ENCODE measurements around the gene LRP1-AS. TPM values are rescaled to one million over a fixed set of nuclear protein-coding genes. Genes with fewer than 3 reads are reported as not detected.

LRP1-AS gene
- total and polyA plus RNA-seq, 2 donors from 2014 or later, result not detected

- Histone ChIP-seq H3K27me3 (ENCODE audit: control insufficient read depth, insufficient read depth, low read length) (no peaks in the 10 kb centered on the region), H3K9me3 (ENCODE audit: control insufficient read depth in 2 of 3, insufficient read depth in 1 of 3, low read length in 3 of 3) (peaks cover 0 to 2% (median 0%) of the 10 kb centered on the region in 3 donors), H3K4me3 (ENCODE audit: low read length in 3 of 3) (no peak overlapping the region), H3K36me3 (ENCODE audit: control insufficient read depth in 2 of 3, insufficient read depth in 3 of 3, low read length in 3 of 3) (peaks cover 8 to 29% (median 18%) of the 10 kb centered on the region in 3 donors), H3K4me1 (ENCODE audit: control insufficient read depth in 2 of 3, insufficient read depth in 2 of 3, low read depth in 1 of 3, low read length in 3 of 3) (no peaks in the 10 kb centered on the region), H3K27ac (ENCODE audit: low read depth in 2 of 2, low read length in 2 of 2) (no peak overlapping the region), H3K9ac (ENCODE audit: low read length in 3 of 3) (no peak overlapping the region)
- no peak for FAIRE-seq
- intact Hi-C loops (cut with DNase I), result no loop called here
- TF ChIP-seq CTCF (IDR thresholded peaks at IDR 0.05; ENCODE audit: borderline replicate concordance, extremely low read depth, insufficient read depth), result no peak
- no peak for DNase-seq
Observed at GRCh38 chr12:57195611-57196371, 48.4 kb upstream of the LRP1-AS start.

GRCh38 chr12:57195186-57195585 is 47.8 kb upstream of the LRP1-AS start:
- no peak overlapping the region for H3K4me3 ChIP-seq (ENCODE audit: low read length in 3 of 3)
- H3K4me1 ChIP-seq (ENCODE audit: control insufficient read depth in 2 of 3, insufficient read depth in 2 of 3, low read depth in 1 of 3, low read length in 3 of 3), result no peaks in the 10 kb centered on the region
- H3K27ac ChIP-seq (ENCODE audit: low read depth in 2 of 2, low read length in 2 of 2), result no peak overlapping the region
- FAIRE-seq, result no peak
- intact Hi-C loops (cut with DNase I), result no loop called here
- TF ChIP-seq CTCF (IDR thresholded peaks at IDR 0.05; ENCODE audit: borderline replicate concordance, extremely low read depth, insufficient read depth), result no peak
- peaks cover 0 to 2% (median 0%) of the 10 kb centered on the region in 3 donors for H3K9me3 ChIP-seq (ENCODE audit: control insufficient read depth in 2 of 3, insufficient read depth in 1 of 3, low read length in 3 of 3)
- DNase-seq, result no peak
- H3K9ac ChIP-seq (ENCODE audit: low read length in 3 of 3), result no peak overlapping the region
- peaks cover 8 to 29% (median 18%) of the 10 kb centered on the region in 3 donors for H3K36me3 ChIP-seq (ENCODE audit: control insufficient read depth in 2 of 3, insufficient read depth in 3 of 3, low read length in 3 of 3)
- no peaks in the 10 kb centered on the region for H3K27me3 ChIP-seq (ENCODE audit: control insufficient read depth, insufficient read depth, low read length)

- DNase-seq (no peak), FAIRE-seq (no peak)
- no peak overlapping the region for H3K27ac ChIP-seq (ENCODE audit: low read depth in 2 of 2, low read length in 2 of 2)
- H3K27me3 ChIP-seq (ENCODE audit: control insufficient read depth, insufficient read depth, low read length), result no peaks in the 10 kb centered on the region
- H3K9me3 ChIP-seq (ENCODE audit: control insufficient read depth in 2 of 3, insufficient read depth in 1 of 3, low read length in 3 of 3), result peaks cover 0 to 2% (median 0%) of the 10 kb centered on the region in 3 donors
- no peaks in the 10 kb centered on the region for H3K4me1 ChIP-seq (ENCODE audit: control insufficient read depth in 2 of 3, insufficient read depth in 2 of 3, low read depth in 1 of 3, low read length in 3 of 3)
- no peak overlapping the region for H3K4me3 ChIP-seq (ENCODE audit: low read length in 3 of 3)
- H3K9ac ChIP-seq (ENCODE audit: low read length in 3 of 3), result no peak overlapping the region
- peaks cover 8 to 29% (median 18%) of the 10 kb centered on the region in 3 donors for H3K36me3 ChIP-seq (ENCODE audit: control insufficient read depth in 2 of 3, insufficient read depth in 3 of 3, low read length in 3 of 3)
- intact Hi-C loops (cut with DNase I), result no loop called here
- TF ChIP-seq CTCF (IDR thresholded peaks at IDR 0.05; ENCODE audit: borderline replicate concordance, extremely low read depth, insufficient read depth), result no peak
Observed at GRCh38 chr12:57194253-57194652, 46.8 kb upstream of the LRP1-AS start.

Data from kidney (tissue), 14 donors.